GM19467 (cell line): ENCODE results near the gene RBM24.

Experiments
- ATAC-seq: cut with Tn5 transposase; IDR thresholded peaks from one replicate; pipeline ENCODE4 v1.9.1; 2021; ENCODE audit warnings: mild to moderate bottlenecking, moderate library complexity; ENCODE audit not compliant: unreplicated experiment

The RBM24 gene

GRCh38 chr6:17281100-17281496 is at the start of gene RBM24:
Gene RBM24, plus strand, starts transcription at chr6:17281361. Its CDS starts 221 bp downstream, at chr6:17281582.
- ATAC-seq = no peak

GRCh38 chr6:17233531-17233930 is 47.6 kb upstream of the RBM24 start:
- ATAC-seq = no peak

- no peak for ATAC-seq
Observed at GRCh38 chr6:17237246-17237645, 43.9 kb upstream of the RBM24 start.

GRCh38 chr6:17239260-17239659 is 41.9 kb upstream of the RBM24 start:
- ATAC-seq = no peak

GRCh38 chr6:17240803-17241500 is 40.2 kb upstream of the RBM24 start:
- ATAC-seq = no peak

- ATAC-seq = no peak
Observed at GRCh38 chr6:17242087-17242486, 39.1 kb upstream of the RBM24 start.

- no peak for ATAC-seq
Observed at GRCh38 chr6:17250237-17250636, 30.9 kb upstream of the RBM24 start.

- ATAC-seq = no peak
Observed at GRCh38 chr6:17251953-17252352, 29.2 kb upstream of the RBM24 start.

- no peak for ATAC-seq
Observed at GRCh38 chr6:17258749-17259148, 22.4 kb upstream of the RBM24 start.

GRCh38 chr6:17265570-17265969 is 15.6 kb upstream of the RBM24 start:
- ATAC-seq = no peak

- no peak for ATAC-seq
Observed at GRCh38 chr6:17267566-17267965, 13.6 kb upstream of the RBM24 start.

GRCh38 chr6:17268114-17268513 is 13.0 kb upstream of the RBM24 start:
- ATAC-seq = no peak

- ATAC-seq = no peak
Observed at GRCh38 chr6:17269840-17270239, 11.3 kb upstream of the RBM24 start.

GRCh38 chr6:17271628-17272027 is 9.5 kb upstream of the RBM24 start:
- no peak for ATAC-seq

GRCh38 chr6:17276766-17277165 is 4.4 kb upstream of the RBM24 start:
- ATAC-seq = no peak

GRCh38 chr6:17277256-17277655 is 3.9 kb upstream of the RBM24 start:
- no peak for ATAC-seq

- no peak for ATAC-seq
Observed at GRCh38 chr6:17278289-17279063, 2.7 kb upstream of the RBM24 start.

GRCh38 chr6:17280138-17280537 is 1.0 kb upstream of the RBM24 start:
- ATAC-seq = no peak

- no peak for ATAC-seq
Observed at GRCh38 chr6:17280552-17281090, 540 bp upstream of the RBM24 start.

GRCh38 chr6:17281497-17282481 is 628 bp downstream of the RBM24 start:
- ATAC-seq = no peak

GRCh38 chr6:17283074-17283473 is 1.9 kb downstream of the RBM24 start:
- ATAC-seq = no peak
